Measurements from ENCODE around the gene KIR3DL1. TPM values are rescaled to one million over a fixed set of nuclear protein-coding genes. Genes with fewer than 3 reads are reported as not detected.

KIR3DL1 gene
- total RNA-seq, 1 donor from 2014 or later = not detected

- Mint-ChIP-seq H3K27ac (no peak overlapping the region), H3K27me3 (ENCODE audit: insufficient read depth) (peaks cover 10% of the 10 kb centered on the region), H3K9me3 (no peaks in the 10 kb centered on the region), H3K4me3 (no peak overlapping the region), H3K4me1 (ENCODE audit: low read depth) (peaks cover 6% of the 10 kb centered on the region), H3K36me3 (ENCODE audit: low read depth) (no peaks in the 10 kb centered on the region)
- DNase-seq (ENCODE audit: low spot score) = no peak
- intact Hi-C loops (cut with micrococcal nuclease) = no loop called here
These were observed 61.2 kb downstream of the KIR3DL1 start for GRCh38 chr19:54877471-54877870.

Other genes starting within 250 kb of the KIR3DL1 start
- gene LILRA2, start 242.7 kb upstream of the KIR3DL1 start, total RNA-seq = not detected in 2 replicates
- gene LILRA1, start 222.8 kb upstream of the KIR3DL1 start, total RNA-seq = not detected in 2 replicates
- not detected in 2 replicates for gene LILRB1, start 186.0 kb upstream of the KIR3DL1 start, total RNA-seq
- 0.34 TPM in 1 of 2 replicates, not detected in the other for gene LILRB4, start 153.5 kb upstream of the KIR3DL1 start, total RNA-seq
- not detected in 2 replicates for gene KIR3DL3, start 92.0 kb upstream of the KIR3DL1 start, total RNA-seq
- not detected in 2 replicates for gene KIR2DL3, start 78.0 kb upstream of the KIR3DL1 start, total RNA-seq
- gene KIR2DL1, start 46.7 kb upstream of the KIR3DL1 start, total RNA-seq = not detected in 2 replicates
- gene KIR2DL4, start 12.9 kb upstream of the KIR3DL1 start, total RNA-seq = 0.13 and 0.27 TPM in 2 replicates
- gene KIR2DS4, start 16.2 kb downstream of the KIR3DL1 start, total RNA-seq = 0.17 TPM in 1 of 2 replicates, not detected in the other
- 0.65 and 1.1 TPM in 2 replicates for gene KIR3DL2, start 34.0 kb downstream of the KIR3DL1 start, total RNA-seq
- not detected in 2 replicates for gene FCAR, start 57.8 kb downstream of the KIR3DL1 start, total RNA-seq
- not detected in 2 replicates for gene NCR1, start 89.7 kb downstream of the KIR3DL1 start, total RNA-seq
- gene NLRP7, start 131.1 kb downstream of the KIR3DL1 start, total RNA-seq = not detected in 2 replicates
- 16.8 and 19.8 TPM in 2 replicates for gene NLRP2, start 149.9 kb downstream of the KIR3DL1 start, total RNA-seq
- 0.59 TPM in 1 of 2 replicates, not detected in the other for gene GP6, start 221.8 kb downstream of the KIR3DL1 start, total RNA-seq
- 21.7 and 26.4 TPM in 2 replicates for gene RDH13, start 246.7 kb downstream of the KIR3DL1 start, total RNA-seq